Gastrocnemius medialis (tissue), 4 donors: ENCODE data around the gene TIGD2. TPM values are rescaled to one million over a fixed set of nuclear protein-coding genes. Genes with fewer than 3 reads are reported as not detected.

Experiments
- ATAC-seq, 2 donors: fragments of 150-250 bp; one replicate each; pipeline ENCODE4 v1.9.1; 2016
- DNase-seq, 2 donors: peaks; one replicate each; pipeline ENCODE4 v3.0.0-alpha.2; 2019
- H3K27ac ChIP-seq, 4 donors: fragments of 200-600 bp; sonication (generic); 1 replicate in 1 of 4; 2 replicates in 3 of 4; pipeline ENCODE4 v1.5.1; 2016 to 2018; ENCODE audit warnings: mild to moderate bottlenecking in 2 of 4, moderate library complexity in 1 of 4
- H3K27me3 ChIP-seq, 3 donors: fragments of 200-600 bp; sonication (generic) in 2 of 3; 1 replicate in 1 of 3; 2 replicates in 2 of 3; pipeline versions ENCODE4 v1.5.1 to v1.6.0; 2016 to 2019; ENCODE audit warnings: mild to moderate bottlenecking in 1 of 3, moderate library complexity in 1 of 3
- H3K36me3 ChIP-seq, 2 donors: fragments of 200-600 bp; sonication (generic) in 1 of 2; one replicate each; pipeline ENCODE4 v1.5.1; 2017 to 2018
- H3K4me1 ChIP-seq, 2 donors: fragments of 200-600 bp; sonication (generic) in 1 of 2; one replicate each; pipeline ENCODE4 v1.5.1; 2016 to 2017; ENCODE audit warnings: mild to moderate bottlenecking in 2 of 2
- H3K4me3 ChIP-seq, 4 donors: fragments of 200-600 bp; sonication (generic) in 3 of 4; 1 replicate in 1 of 4; 2 replicates in 3 of 4; pipeline ENCODE4 v1.5.1; 2016 to 2019; ENCODE audit warnings: mild to moderate bottlenecking in 2 of 4
- H3K9me3 ChIP-seq, 3 donors: fragments of 200-600 bp; sonication (generic) in 2 of 3; 1 replicate in 1 of 3; 2 replicates in 2 of 3; pipeline ENCODE4 v1.5.1; 2016 to 2019
- CTCF ChIP-seq, 5 experiments: fragments of 450-650 bp in 3 of 5; fragments of 200-600 bp in 2 of 5; sonication (generic) in 2 of 5; IDR thresholded peaks in 4 of 5; conservative IDR thresholded peaks in 1 of 5; 1 replicate in 4 of 5; 2 replicates in 1 of 5; pipeline ENCODE4 v1.5.1; 2016 to 2019; ENCODE audit warnings: antibody characterized with exemption in 5 of 5, mild to moderate bottlenecking in 3 of 5, moderate library complexity in 3 of 5
- POLR2A ChIP-seq, 2 donors: fragments of 450-650 bp; IDR thresholded peaks; one replicate each; pipeline ENCODE4 v1.6.1; 2017; ENCODE audit warnings: antibody characterized with exemption in 2 of 2, mild to moderate bottlenecking in 2 of 2, moderate library complexity in 2 of 2
- in situ Hi-C, 4 donors: fragments of 200-750 bp; cut with MboI; loops; one replicate each; pipeline versions ENCODE4 v1.15.0 to v1.8.0; 2017; ENCODE audit warnings: low sequenced_read_pairs in 4 of 4
- intact Hi-C: fragments of 100-400 bp; cut with DNase I; formaldehyde crosslinking; loops from one replicate; pipeline ENCODE4 v1.15.1; 2023; ENCODE audit warnings: low total_unique reads
- total RNA-seq, 4 donors: library from RNA; depleted of rRNA; stranded (reverse); fragments of >200 nt; gene quantifications; one replicate each; pipeline versions ENCODE4 v1.1.0 to v1.2.3, GENCODE V29; 2016

Gene TIGD2
- total RNA-seq, 4 donors from 2014 or later: 1.7 to 2.8 (median 2.4) TPM

- TF ChIP-seq POLR2A (IDR thresholded peaks at IDR 0.05): no peak
- TF ChIP-seq CTCF (IDR thresholded peaks at IDR 0.05 in 4 of 5, conservative IDR thresholded peaks at IDR 0.05 in 1 of 5): peak; percentile 20 to 65 (median 34)
- Histone ChIP-seq H3K4me3 (no peak overlapping the region), H3K27me3 (no peaks in the 10 kb centered on the region), H3K9me3 (no peaks in the 10 kb centered on the region), H3K4me1 (no peaks in the 10 kb centered on the region), H3K36me3 (no peaks in the 10 kb centered on the region), H3K27ac (no peak overlapping the region)
- ATAC-seq (peak; percentile 33 to 36), DNase-seq (no peak)
- in situ Hi-C loops: loop anchor here in 1 of 4 donors (10.0 kb wide), 1 partner anchor 276 kb away; no protein-coding TSS in a partner anchor
- intact Hi-C loops: no loop called here
Observed at GRCh38 chr4:89158884-89159503, 47.7 kb downstream of the TIGD2 start.

GRCh38 chr4:89160806-89161205 is 49.5 kb downstream of the TIGD2 start:
- ATAC-seq: no peak
- Histone ChIP-seq H3K4me1 (no peaks in the 10 kb centered on the region), H3K27me3 (no peaks in the 10 kb centered on the region), H3K4me3 (no peak overlapping the region), H3K36me3 (no peaks in the 10 kb centered on the region), H3K27ac (no peak overlapping the region), H3K9me3 (no peaks in the 10 kb centered on the region)
- no peak for DNase-seq
- TF ChIP-seq POLR2A (IDR thresholded peaks at IDR 0.05): no peak
- no peak for TF ChIP-seq CTCF (IDR thresholded peaks at IDR 0.05 in 4 of 5, conservative IDR thresholded peaks at IDR 0.05 in 1 of 5)
- intact Hi-C loops: no loop called here
- in situ Hi-C loops: no loop called here

DNA sequence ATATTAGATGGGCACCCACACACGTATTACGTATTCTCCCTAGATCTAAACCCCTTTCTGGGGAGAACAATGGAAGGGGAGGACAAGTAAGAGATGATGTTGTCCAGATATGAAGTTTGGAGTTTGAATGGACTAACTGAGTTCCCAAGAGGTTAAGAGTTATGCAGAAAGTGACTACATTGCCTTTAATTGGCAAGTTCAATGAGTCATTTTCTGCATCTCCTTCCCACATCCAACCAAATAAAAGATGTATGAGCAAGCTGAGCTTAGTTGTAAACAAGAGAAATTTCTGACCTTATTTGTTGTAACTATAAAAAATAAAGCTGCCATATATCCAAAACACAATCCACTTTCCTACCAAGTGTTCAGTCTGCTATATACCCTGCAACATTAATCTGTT is 50.5 kb downstream of the TIGD2 start:
- DNase-seq: no peak
- no peak for ATAC-seq
- H3K27me3 ChIP-seq: no peaks in the 10 kb centered on the region
- TF ChIP-seq CTCF (IDR thresholded peaks at IDR 0.05 in 4 of 5, conservative IDR thresholded peaks at IDR 0.05 in 1 of 5) (no peak), POLR2A (IDR thresholded peaks at IDR 0.05) (no peak)
- no peaks in the 10 kb centered on the region for H3K36me3 ChIP-seq
- intact Hi-C loops (no loop called here), in situ Hi-C loops (no loop called here)
- no peaks in the 10 kb centered on the region for H3K9me3 ChIP-seq
- no peak overlapping the region for H3K27ac ChIP-seq
- no peaks in the 10 kb centered on the region for H3K4me1 ChIP-seq
- H3K4me3 ChIP-seq: no peak overlapping the region

DNA sequence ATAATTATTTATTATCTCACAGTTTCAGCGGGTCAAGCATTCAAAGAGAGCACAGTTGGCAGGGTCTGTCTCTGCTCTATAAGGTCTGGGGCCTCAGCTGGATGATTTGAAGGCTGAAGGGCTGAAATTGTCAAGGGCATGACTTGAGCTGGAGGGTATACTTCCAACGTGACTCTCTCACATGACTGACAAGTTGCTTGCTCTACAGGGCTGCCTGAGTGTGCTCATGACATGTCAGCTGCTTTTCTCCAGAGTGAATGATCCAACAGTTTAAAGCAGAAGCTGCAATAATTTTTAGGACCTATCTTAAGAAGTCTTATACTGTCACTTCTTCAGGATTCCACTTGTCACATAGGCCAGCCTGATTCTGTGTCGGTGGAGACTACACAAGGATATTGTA is 51.2 kb downstream of the TIGD2 start:
- Histone ChIP-seq H3K4me3 (no peak overlapping the region), H3K36me3 (no peaks in the 10 kb centered on the region), H3K4me1 (no peaks in the 10 kb centered on the region), H3K27ac (no peak overlapping the region), H3K27me3 (no peaks in the 10 kb centered on the region), H3K9me3 (no peaks in the 10 kb centered on the region)
- intact Hi-C loops (no loop called here), in situ Hi-C loops (no loop called here)
- DNase-seq: no peak
- no peak for ATAC-seq
- no peak for TF ChIP-seq POLR2A (IDR thresholded peaks at IDR 0.05)
- no peak for TF ChIP-seq CTCF (IDR thresholded peaks at IDR 0.05 in 4 of 5, conservative IDR thresholded peaks at IDR 0.05 in 1 of 5)

DNA sequence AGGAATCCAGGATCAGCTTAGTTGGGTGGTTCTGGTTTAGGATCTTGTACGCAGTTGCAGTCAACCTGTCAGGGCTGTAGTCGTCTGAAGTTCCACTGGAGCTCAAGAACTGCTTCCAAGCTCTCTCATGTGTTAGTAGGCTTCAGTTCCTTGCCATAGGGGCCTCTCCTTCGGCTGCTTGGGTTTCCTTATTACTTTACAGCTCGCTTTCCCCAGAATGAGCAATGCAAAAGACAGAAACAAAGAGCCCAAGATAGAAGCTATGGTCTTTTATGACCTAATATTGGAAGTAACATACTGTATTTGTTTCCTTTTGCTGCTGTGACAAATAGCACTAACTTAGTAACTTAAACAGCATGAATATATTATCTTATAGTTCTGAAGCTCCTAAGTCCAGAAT is 51.7 kb downstream of the TIGD2 start:
- intact Hi-C loops (no loop called here), in situ Hi-C loops (no loop called here)
- Histone ChIP-seq H3K36me3 (no peaks in the 10 kb centered on the region), H3K27me3 (no peaks in the 10 kb centered on the region), H3K27ac (no peak overlapping the region), H3K4me3 (no peak overlapping the region), H3K9me3 (no peaks in the 10 kb centered on the region), H3K4me1 (no peaks in the 10 kb centered on the region)
- DNase-seq (no peak), ATAC-seq (no peak)
- TF ChIP-seq CTCF (IDR thresholded peaks at IDR 0.05 in 4 of 5, conservative IDR thresholded peaks at IDR 0.05 in 1 of 5): no peak
- no peak for TF ChIP-seq POLR2A (IDR thresholded peaks at IDR 0.05)
